Ishikawa (cell line): ENCODE results near the gene CRTAP.

Experiments used
- CEBPB ChIP-seq: IDR thresholded peaks from 2 replicates; pipeline ENCODE4 v1.6.1; 2012
- CREB1 ChIP-seq: IDR thresholded peaks from 2 replicates; pipeline ENCODE4 v1.6.1; 2012; ENCODE audit warnings: low read depth
- EGR1 ChIP-seq: IDR thresholded peaks from 2 replicates; pipeline ENCODE4 v1.6.1; 2012
- EP300 ChIP-seq: IDR thresholded peaks from 2 replicates; pipeline ENCODE4 v1.6.1; 2012; ENCODE audit warnings: borderline replicate concordance
- FOXM1 ChIP-seq: IDR thresholded peaks from 2 replicates; pipeline ENCODE4 v1.6.1; 2012; ENCODE audit warnings: low read depth, borderline replicate concordance
- NFIC ChIP-seq: IDR thresholded peaks from 2 replicates; pipeline ENCODE4 v1.6.1; 2012
- RAD21 ChIP-seq: IDR thresholded peaks from 2 replicates; pipeline ENCODE4 v1.6.1; 2012; ENCODE audit warnings: low read depth
- TAF1 ChIP-seq: IDR thresholded peaks from 2 replicates; pipeline ENCODE4 v1.6.1; 2012; ENCODE audit warnings: low read depth, mild to moderate bottlenecking
- TCF12 ChIP-seq: IDR thresholded peaks from 2 replicates; pipeline ENCODE4 v1.6.1; 2012; ENCODE audit warnings: low read depth
- TEAD4 ChIP-seq: IDR thresholded peaks from 2 replicates; pipeline ENCODE4 v1.6.1; 2012
- YY1 ChIP-seq: IDR thresholded peaks from 2 replicates; pipeline ENCODE4 v1.6.1; 2012; ENCODE audit warnings: low read depth
- ZBTB7A ChIP-seq: IDR thresholded peaks from 2 replicates; pipeline ENCODE4 v1.6.1; 2012; ENCODE audit warnings: low read depth
- TF ChIP-seq, protein P1 (sequence below): IDR thresholded peaks from 2 replicates; pipeline ENCODE4 v1.6.1; 2012; ENCODE audit warnings: low read depth, mild to moderate bottlenecking
- TF ChIP-seq, protein P2 (sequence below): IDR thresholded peaks from 2 replicates; pipeline ENCODE4 v1.6.1; 2012
- TF ChIP-seq, protein P3 (sequence below): IDR thresholded peaks from 2 replicates; pipeline ENCODE4 v1.6.1; 2012

CRTAP gene

DNA sequence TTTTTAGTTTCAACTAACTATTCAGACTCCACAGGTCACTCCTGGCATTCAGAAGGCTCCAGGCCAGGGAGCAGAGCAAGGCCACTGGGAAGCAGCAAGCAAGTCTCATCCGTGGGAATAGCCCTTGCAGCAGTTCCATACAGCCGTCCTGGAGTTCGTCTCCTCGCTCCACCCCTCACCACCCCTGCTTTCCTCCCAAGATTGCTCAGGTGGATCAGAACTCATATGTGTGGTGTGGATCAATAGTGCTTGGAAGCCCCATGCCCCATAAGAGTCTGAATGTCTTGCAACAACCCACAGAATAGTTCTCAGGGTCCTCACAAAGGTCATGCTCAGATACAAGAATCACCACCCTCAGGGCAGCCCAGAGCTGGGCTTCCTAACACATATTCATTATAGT is 60.3 kb downstream of the CRTAP start:
- TF ChIP-seq CEBPB (no peak), EGR1 (no peak), RAD21 (no peak), TEAD4 (no peak), YY1 (no peak)

DNA sequence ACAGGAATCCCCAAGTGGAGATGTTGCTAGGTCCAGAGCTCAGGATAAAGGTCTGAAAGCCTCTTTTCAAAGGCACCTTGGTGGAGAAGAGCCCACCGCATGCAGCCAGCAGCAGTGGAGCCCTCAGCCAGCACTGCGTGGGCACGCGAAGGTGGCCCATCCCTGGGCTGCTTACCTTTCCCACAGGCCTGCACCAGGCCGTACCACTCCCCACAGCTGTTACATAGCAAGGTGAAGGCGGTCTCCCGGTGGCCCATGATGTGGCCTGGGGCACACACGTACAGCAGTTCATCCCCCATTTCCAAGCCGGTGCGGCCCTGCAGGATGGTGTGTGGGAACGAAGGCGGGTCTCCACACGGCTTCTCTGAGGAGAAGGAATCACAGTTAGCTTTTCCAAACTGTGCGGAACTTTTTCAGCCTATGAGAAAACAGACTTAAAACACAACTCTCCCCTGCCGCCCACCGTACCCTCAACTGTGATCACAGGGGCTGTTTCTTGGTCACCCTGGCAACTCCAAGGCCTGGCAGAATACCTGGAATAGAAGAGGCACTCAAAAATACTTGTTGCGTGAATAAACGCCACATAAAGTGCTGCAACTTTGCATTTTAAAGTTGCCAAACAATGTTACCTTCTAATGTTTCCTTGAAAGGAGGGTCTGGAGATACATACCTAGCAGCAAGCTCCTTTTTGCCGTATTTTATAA is 61.0 kb downstream of the CRTAP start:
- TF ChIP-seq, protein P1, sequence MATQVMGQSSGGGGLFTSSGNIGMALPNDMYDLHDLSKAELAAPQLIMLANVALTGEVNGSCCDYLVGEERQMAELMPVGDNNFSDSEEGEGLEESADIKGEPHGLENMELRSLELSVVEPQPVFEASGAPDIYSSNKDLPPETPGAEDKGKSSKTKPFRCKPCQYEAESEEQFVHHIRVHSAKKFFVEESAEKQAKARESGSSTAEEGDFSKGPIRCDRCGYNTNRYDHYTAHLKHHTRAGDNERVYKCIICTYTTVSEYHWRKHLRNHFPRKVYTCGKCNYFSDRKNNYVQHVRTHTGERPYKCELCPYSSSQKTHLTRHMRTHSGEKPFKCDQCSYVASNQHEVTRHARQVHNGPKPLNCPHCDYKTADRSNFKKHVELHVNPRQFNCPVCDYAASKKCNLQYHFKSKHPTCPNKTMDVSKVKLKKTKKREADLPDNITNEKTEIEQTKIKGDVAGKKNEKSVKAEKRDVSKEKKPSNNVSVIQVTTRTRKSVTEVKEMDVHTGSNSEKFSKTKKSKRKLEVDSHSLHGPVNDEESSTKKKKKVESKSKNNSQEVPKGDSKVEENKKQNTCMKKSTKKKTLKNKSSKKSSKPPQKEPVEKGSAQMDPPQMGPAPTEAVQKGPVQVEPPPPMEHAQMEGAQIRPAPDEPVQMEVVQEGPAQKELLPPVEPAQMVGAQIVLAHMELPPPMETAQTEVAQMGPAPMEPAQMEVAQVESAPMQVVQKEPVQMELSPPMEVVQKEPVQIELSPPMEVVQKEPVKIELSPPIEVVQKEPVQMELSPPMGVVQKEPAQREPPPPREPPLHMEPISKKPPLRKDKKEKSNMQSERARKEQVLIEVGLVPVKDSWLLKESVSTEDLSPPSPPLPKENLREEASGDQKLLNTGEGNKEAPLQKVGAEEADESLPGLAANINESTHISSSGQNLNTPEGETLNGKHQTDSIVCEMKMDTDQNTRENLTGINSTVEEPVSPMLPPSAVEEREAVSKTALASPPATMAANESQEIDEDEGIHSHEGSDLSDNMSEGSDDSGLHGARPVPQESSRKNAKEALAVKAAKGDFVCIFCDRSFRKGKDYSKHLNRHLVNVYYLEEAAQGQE: no peak
- TF ChIP-seq TCF12 (no peak), CREB1 (no peak), TAF1 (no peak), CEBPB (no peak), NFIC (no peak), TEAD4 (no peak)

DNA sequence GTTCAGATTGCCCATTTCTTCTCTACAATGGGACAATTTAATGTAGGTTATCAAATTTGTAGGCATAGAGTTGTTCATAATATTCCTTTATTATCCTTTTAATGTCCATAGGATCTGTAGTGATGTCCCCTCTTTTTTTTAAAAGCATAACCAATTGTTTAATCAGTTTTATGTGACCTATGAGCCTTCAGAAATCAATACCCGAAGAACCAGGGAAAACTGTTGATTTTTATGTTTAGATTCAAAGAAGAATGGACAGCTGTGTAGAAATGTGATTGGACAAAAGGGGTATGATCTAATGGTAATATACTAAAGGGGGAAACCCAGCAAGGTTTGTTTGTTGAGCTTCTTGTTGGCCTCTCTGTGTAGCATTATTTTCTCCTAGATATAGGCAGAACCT is 65.3 kb downstream of the CRTAP start:
- TF ChIP-seq ZBTB7A (no peak), NFIC (no peak), TAF1 (no peak), YY1 (no peak), TEAD4 (no peak), EP300 (no peak), RAD21 (no peak), TCF12 (no peak)
- TF ChIP-seq, protein P2, sequence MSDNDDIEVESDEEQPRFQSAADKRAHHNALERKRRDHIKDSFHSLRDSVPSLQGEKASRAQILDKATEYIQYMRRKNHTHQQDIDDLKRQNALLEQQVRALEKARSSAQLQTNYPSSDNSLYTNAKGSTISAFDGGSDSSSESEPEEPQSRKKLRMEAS: no peak
- TF ChIP-seq, protein P1: no peak

DNA sequence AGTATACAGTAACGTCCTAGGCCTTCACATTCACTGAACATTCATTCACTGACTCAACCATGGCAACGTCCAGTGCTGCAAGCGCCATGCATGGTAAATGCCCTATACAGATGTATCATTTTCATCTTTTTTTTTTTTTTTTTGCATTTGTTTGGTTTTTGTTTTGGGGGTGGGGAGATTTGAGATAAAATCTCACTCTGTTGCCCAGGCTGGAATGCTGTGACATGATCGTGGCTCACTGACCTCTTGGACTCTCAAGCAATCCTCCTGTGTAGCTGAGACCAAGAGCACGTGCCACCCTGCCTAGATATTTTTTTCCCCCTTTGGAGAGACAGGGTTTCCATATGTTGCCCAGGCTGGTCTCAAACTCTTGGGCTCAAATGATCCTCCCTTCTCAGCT is 67.4 kb downstream of the CRTAP start:
- TF ChIP-seq CEBPB (no peak), TAF1 (no peak), EGR1 (no peak), TEAD4 (no peak), EP300 (no peak), NFIC (no peak), CREB1 (no peak)
- TF ChIP-seq, protein P3, sequence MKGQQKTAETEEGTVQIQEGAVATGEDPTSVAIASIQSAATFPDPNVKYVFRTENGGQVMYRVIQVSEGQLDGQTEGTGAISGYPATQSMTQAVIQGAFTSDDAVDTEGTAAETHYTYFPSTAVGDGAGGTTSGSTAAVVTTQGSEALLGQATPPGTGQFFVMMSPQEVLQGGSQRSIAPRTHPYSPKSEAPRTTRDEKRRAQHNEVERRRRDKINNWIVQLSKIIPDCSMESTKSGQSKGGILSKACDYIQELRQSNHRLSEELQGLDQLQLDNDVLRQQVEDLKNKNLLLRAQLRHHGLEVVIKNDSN: no peak

DNA sequence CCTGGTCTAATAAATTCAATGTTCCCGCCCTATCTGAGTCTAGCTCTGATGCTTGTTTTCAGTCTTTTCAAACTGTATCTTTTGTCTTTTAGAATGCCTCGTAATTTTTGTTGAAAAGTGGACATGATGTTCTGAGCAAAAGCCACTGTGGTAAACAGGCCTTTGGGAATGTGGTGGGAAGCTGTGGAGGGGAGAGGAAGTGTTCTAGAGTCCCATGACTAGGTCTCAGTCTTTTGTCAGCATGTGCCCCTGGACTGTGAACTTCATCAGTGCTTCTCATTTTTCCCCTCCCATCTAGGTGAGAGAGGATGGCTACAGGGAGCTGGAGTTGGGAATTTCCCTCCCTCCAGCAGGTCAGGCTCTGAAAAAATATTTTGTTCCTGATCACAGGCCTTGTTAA is 71.0 kb downstream of the CRTAP start:
- TF ChIP-seq EGR1 (no peak), CEBPB (no peak), EP300 (no peak), YY1 (no peak), NFIC (no peak), TAF1 (no peak), TEAD4 (no peak)
- TF ChIP-seq, protein P2: no peak
- TF ChIP-seq, protein P3: no peak

DNA sequence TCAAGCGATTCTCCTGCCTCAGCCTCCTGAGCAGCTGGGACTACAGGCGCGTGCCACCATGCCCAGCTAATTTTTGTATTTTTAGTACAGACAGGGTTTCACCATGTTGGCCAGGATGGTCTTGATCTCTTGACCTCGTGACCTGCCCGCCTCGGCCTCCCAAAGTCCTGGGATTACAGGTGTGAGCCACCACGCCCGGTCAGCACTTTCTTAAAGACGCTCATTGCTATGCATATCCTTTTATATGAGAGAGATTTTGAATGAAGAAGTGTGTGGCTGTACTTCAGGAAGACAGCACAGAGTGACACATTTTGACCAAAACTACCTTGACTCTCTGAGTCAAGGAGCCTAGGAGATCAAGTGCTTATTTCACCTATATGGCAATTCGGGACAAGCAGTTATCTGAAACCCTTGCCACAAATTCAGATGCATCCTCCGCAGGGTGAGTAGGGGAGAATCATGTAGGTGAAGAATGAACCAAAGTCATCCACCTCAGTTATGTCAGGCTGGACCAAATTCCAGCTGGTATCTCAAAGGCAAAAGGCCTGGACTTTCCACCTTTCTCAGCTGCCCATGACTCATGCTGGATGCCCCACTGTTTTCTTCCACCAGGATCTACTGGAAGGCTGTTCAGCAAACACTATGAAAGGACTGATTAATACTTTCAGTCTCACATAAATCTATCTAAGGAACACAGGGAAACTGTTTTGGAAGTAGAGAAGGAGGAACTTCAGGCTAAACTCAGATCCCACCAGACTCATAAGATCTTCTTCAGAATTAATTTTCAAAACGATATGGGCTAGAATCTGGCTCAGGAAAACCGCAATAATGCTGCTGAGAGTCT is 72.9 kb downstream of the CRTAP start:
- TF ChIP-seq NFIC (no peak), TEAD4 (no peak), FOXM1 (no peak)
- TF ChIP-seq, protein P2: no peak
